Colonic mucosa (tissue), 4 donors: ENCODE data around the gene PI4KA. TPM values are rescaled to one million over a fixed set of nuclear protein-coding genes. Genes with fewer than 3 reads are reported as not detected.

ENCODE experiments used
- DNase-seq: peaks from one replicate; pipeline ENCODE4 v3.0.0-alpha.2; 2020
- H3K27ac ChIP-seq: fragments of 200-600 bp; one replicate; pipeline ENCODE4 v1.8.0; 2021
- H3K27me3 ChIP-seq: fragments of 200-600 bp; one replicate; pipeline ENCODE4 v1.8.0; 2021
- H3K36me3 ChIP-seq: fragments of 200-600 bp; one replicate; pipeline ENCODE4 v1.8.0; 2021
- H3K4me1 ChIP-seq: fragments of 200-600 bp; one replicate; pipeline ENCODE4 v1.8.0; 2021; ENCODE audit warnings: mild to moderate bottlenecking
- H3K4me3 ChIP-seq: fragments of 200-600 bp; one replicate; pipeline ENCODE4 v1.8.0; 2021
- H3K9ac ChIP-seq, 2 donors: one replicate each; pipeline ENCODE4 v1.7.0; 2013; ENCODE audit warnings: control low read depth in 2 of 2, low read depth in 2 of 2, low read length in 2 of 2
- H3K9me3 ChIP-seq: fragments of 200-600 bp; one replicate; pipeline ENCODE4 v1.8.0; 2021
- CTCF ChIP-seq: fragments of 200-600 bp; IDR thresholded peaks from one replicate; pipeline ENCODE4 v1.8.0; 2022; ENCODE audit warnings: antibody characterized with exemption, mild to moderate bottlenecking
- intact Hi-C: fragments of 100-400 bp; cut with DNase I; formaldehyde crosslinking; loops from one replicate; pipeline ENCODE4 v1.14.1; 2022
- total RNA-seq, 2 donors: library from RNA; stranded (reverse); fragmentation: NEBNext Ultra II Directional in 1 of 2; extraction: Animal tissue kit (Norgen Biotek cat#: 25700) in 1 of 2; gene quantifications; one replicate each; pipeline ENCODE4 v1.2.1, GENCODE V29; 2021
- donor health status: healthy.
- donor health status: DM: no; HTN: no; CAD: no.
- donor health status: DM: no; HTN: no; CAD: no.

Gene PI4KA
- total RNA-seq, 2 donors from 2014 or later = 69.4 to 86.8 TPM

- Histone ChIP-seq H3K4me1 (no peaks in the 10 kb centered on the region), H3K4me3 (no peak overlapping the region), H3K9me3 (no peaks in the 10 kb centered on the region), H3K9ac (no peak overlapping the region), H3K27ac (no peak overlapping the region), H3K27me3 (no peaks in the 10 kb centered on the region), H3K36me3 (peaks cover 9% of the 10 kb centered on the region)
- DNase-seq = no peak
- TF ChIP-seq CTCF = no peak
- intact Hi-C loops = no loop called here
These were observed 94.8 kb downstream of the PI4KA start for GRCh38 chr22:20763630-20764470.

- no peak for DNase-seq
- H3K4me1 ChIP-seq = no peaks in the 10 kb centered on the region
- H3K4me3 ChIP-seq = no peak overlapping the region
- no peaks in the 10 kb centered on the region for H3K27me3 ChIP-seq
- TF ChIP-seq CTCF = no peak
- peaks cover 9% of the 10 kb centered on the region for H3K36me3 ChIP-seq
- H3K27ac ChIP-seq = no peak overlapping the region
- no peak overlapping the region for H3K9ac ChIP-seq
- H3K9me3 ChIP-seq = no peaks in the 10 kb centered on the region
- intact Hi-C loops = no loop called here
These were observed 96.3 kb downstream of the PI4KA start for GRCh38 chr22:20762233-20762796.

GRCh38 chr22:20761536-20761935 is 97.1 kb downstream of the PI4KA start:
- Histone ChIP-seq H3K9ac (no peak overlapping the region), H3K4me3 (no peak overlapping the region), H3K27ac (no peak overlapping the region), H3K36me3 (peaks cover 9% of the 10 kb centered on the region), H3K27me3 (no peaks in the 10 kb centered on the region), H3K4me1 (no peaks in the 10 kb centered on the region), H3K9me3 (no peaks in the 10 kb centered on the region)
- TF ChIP-seq CTCF = no peak
- intact Hi-C loops = no loop called here
- DNase-seq = no peak

- Histone ChIP-seq H3K36me3 (peaks cover 9% of the 10 kb centered on the region), H3K4me1 (no peaks in the 10 kb centered on the region), H3K27me3 (no peaks in the 10 kb centered on the region), H3K9me3 (no peaks in the 10 kb centered on the region), H3K9ac (no peak overlapping the region), H3K27ac (no peak overlapping the region), H3K4me3 (no peak overlapping the region)
- no peak for DNase-seq
- no peak for TF ChIP-seq CTCF
- intact Hi-C loops = no loop called here
These were observed 98.5 kb downstream of the PI4KA start for GRCh38 chr22:20760084-20760483.

GRCh38 chr22:20758688-20759087 is 99.9 kb downstream of the PI4KA start:
- Histone ChIP-seq H3K9ac (no peak overlapping the region), H3K27ac (no peak overlapping the region), H3K4me3 (no peak overlapping the region), H3K27me3 (no peaks in the 10 kb centered on the region), H3K4me1 (no peaks in the 10 kb centered on the region), H3K36me3 (no peaks in the 10 kb centered on the region), H3K9me3 (no peaks in the 10 kb centered on the region)
- no peak for TF ChIP-seq CTCF
- no peak for DNase-seq
- intact Hi-C loops = loop anchor here (5.0 kb wide), 1 partner anchor 39 kb away; no protein-coding TSS in a partner anchor
